GM18502 (cell line): ENCODE measurements around the gene MTA2.
"Not testable (repeated sequence)": the region's sequence is repeated elsewhere in the genome, so short reads cannot be mapped to it uniquely, and the experiment has no call there.

ENCODE experiments used
- ATAC-seq: cut with Tn5 transposase; IDR thresholded peaks from one replicate; pipeline ENCODE4 v1.9.1; 2021; ENCODE audit warnings: mild to moderate bottlenecking; ENCODE audit not compliant: unreplicated experiment, poor library complexity

Gene MTA2

DNA sequence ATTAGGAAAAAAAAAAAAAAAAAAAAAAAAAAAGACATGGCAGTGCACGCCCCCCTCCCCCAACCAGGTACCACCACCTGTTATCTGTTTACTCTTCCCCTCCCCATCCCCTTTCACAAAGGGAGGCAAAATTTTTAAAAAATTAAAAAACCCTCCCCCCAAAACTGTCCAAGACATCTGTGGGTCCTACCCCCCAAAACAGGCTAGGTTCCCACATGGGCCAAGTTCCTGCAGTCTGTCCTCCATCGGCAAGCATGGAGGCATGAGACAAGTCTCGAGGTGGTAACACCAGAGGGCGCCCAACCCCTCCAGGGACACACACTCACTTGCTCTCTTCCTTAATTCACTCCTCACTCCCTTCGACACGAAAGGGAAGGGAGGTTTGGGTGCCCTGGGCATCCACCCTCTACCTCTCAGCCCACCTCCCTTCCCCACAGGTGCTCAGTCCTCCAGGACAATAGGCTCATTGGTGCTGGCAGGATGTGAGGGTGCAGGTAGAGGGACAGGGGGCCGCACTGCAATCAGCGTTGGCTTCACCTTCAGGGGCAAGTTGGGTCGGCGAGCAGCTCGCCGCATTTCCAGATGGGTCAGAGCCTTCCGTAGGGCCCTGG is 8.1 kb downstream of the MTA2 start:
- no peak for ATAC-seq

GRCh38 chr11:62592989-62593421 is 8.7 kb downstream of the MTA2 start:
- ATAC-seq = no peak

GRCh38 chr11:62592146-62592815 is 9.4 kb downstream of the MTA2 start:
- no peak for ATAC-seq

GRCh38 chr11:62591448-62592145 is 10.1 kb downstream of the MTA2 start, which contains the start of gene TUT1:
TSS of gene TUT1 (minus strand) at chr11:62591523. CDS start at chr11:62591485, 38 bp downstream.
- peak; percentile 86 for ATAC-seq

GRCh38 chr11:62588966-62589637 is 12.6 kb downstream of the MTA2 start:
- no peak for ATAC-seq

GRCh38 chr11:62585356-62585755 is 16.3 kb downstream of the MTA2 start:
- not testable (repeated sequence) for ATAC-seq

- ATAC-seq = not testable (repeated sequence)
Observed at GRCh38 chr11:62581735-62582134, 19.9 kb downstream of the MTA2 start.

DNA sequence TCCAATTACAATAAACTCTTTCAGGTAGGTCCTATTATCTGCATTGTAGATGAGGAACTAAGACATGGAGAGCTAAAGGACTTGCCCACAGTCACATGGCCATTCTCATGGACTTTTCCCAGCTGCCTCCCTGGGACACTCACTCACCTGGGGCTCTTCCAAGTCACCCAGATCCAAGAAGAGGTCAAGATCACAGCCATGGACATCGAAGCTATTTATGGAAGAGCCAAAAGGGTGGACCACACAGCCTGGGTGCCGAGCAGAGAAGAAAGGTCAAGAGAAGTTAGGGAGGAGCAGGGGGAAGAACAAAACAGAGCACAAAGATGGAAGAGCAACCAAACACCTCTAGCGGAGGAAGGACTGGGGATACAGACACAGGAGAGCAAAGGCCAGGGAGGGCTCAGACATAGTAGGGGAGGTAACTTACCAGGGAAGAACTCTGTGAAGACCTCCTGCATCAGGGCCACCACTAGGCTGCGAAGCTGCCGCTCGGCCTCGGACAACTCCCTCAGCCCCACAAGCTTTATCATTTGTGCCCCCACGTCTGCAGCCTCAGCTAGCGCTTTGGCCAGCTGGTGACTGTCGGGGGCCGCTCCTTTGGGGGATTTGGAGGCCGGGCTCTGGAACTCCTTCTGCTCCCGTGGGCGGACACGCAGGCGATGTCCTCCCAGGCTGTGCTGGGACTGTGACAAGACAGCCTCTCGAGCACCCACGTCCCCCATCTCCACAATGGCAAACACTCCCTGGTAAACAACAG is 20.5 kb downstream of the MTA2 start:
- no peak for ATAC-seq

GRCh38 chr11:62579252-62579651 is 22.4 kb downstream of the MTA2 start:
- ATAC-seq = no peak

- ATAC-seq = no peak
Observed at GRCh38 chr11:62578541-62578940, 23.1 kb downstream of the MTA2 start.

- no peak for ATAC-seq
Observed at GRCh38 chr11:62577046-62577714, 24.5 kb downstream of the MTA2 start.

DNA sequence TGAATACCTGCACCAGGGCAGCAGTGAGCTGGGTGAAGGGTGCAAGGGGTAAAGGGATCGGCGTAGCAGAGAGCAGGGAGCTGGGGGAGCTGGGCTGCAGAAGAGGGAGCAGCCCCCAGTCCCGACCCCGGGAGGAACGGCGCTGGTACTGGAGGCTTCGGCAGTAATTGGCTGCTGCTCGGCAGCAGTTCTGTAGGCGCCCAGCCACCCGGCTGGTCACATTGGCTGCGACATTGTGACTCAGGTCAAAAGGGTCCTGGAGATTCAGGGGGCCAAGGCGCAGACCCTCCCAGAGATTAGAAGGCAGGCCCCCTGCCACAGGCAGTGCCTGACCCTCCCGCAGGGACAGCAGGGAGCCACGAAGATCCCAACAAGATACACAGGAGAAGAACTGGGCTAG is 25.8 kb downstream of the MTA2 start:
- ATAC-seq = no peak

- no peak for ATAC-seq
Observed at GRCh38 chr11:62575156-62575555, 26.5 kb downstream of the MTA2 start.

DNA sequence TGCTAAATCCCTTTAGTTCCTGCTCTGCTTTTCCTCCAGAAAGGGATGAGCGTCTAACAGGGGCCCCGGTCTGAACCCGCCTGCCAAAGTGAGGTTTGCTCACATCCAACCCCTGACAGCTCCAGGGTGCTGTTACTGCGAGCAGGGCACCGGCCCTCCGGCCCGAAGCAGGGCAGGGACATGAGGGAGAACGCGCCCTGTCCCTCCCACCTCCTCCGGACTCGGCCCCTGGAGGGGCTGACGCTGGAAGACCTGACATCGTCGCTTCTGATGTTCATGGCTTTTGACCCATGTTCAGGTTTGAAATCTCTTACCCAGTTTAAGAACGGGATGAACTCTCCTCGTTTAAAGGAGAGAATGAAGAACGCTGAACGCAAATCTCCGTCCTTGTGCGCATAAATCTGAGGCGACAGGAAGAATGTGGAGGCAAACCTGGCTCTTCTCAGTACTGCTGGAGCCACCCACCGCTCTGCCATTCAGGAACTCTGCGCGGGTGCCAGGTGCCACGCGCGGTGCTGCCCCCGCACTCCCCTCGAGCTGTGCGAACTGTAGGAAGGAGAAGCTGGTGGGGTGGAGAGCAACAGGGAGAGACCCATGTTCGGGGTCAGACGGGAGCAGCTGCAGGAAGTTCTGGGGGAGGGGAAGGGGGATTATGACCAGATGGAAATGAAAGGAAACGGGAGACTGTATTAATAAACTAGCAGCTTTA is 27.1 kb downstream of the MTA2 start:
- ATAC-seq = peak; percentile 17

GRCh38 chr11:62573592-62574362 is 27.9 kb downstream of the MTA2 start, which contains the start of gene EEF1G:
TSS of gene EEF1G (minus strand) at chr11:62573891. CDS start at chr11:62573842, 49 bp downstream.
- peak; percentile 87 for ATAC-seq

DNA sequence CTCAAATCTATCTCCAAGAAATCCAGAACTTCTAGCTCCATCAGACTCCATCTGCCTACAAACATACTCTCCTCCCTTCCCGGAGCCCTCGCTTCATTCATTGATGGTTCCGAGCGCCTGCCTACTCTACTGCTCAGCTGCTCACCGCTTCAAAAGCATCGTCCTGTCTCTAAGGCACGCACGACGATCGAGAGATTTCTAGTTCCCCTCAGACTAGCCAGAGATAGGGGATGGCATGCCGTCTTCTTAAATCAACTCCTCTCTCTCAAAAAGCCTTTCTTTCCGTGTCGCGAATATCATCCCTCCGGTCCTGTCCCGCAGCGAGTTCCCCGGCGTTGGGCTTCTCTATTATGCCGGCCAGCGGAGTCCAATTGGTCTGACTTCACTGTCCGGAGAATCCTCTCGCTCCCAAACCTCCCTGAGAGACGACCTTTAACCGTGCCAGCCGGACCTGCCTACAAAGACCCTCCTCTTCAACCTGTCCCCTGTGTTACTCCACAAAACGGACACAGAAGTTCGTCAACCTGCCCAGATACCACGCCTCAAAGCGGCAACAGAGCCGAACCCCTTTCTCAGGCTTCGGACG is 28.6 kb downstream of the MTA2 start:
- no peak for ATAC-seq

DNA sequence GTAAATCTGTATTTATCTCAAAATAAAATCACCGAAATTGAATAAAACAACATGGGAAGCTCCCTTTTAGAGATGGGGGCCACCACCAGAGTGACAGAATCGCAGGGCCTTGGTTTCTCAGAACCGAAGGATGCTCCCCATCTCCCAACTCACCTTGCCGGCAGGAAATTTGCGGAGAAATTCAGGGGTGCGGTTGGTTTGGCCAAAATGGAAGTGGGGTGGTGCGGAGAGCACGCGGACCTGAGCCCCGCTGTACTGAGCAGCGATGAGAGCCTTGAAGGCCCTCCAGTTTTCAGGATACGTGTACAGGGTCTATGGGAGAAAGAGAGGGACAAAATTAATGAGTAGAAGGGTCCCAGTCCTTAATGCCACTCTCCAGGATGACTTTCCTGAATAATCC is 29.2 kb downstream of the MTA2 start:
- no peak for ATAC-seq

GRCh38 chr11:62571493-62571892 is 30.2 kb downstream of the MTA2 start:
- not testable (repeated sequence) for ATAC-seq
